Measurements from ENCODE around the gene FAM20B. TPM values are rescaled to one million over a fixed set of nuclear protein-coding genes. Genes with fewer than 3 reads are reported as not detected.

FAM20B gene
- total RNA-seq, 4 donors from 2014 or later: 58.8 to 78.3 (median 76.5) TPM

DNA sequence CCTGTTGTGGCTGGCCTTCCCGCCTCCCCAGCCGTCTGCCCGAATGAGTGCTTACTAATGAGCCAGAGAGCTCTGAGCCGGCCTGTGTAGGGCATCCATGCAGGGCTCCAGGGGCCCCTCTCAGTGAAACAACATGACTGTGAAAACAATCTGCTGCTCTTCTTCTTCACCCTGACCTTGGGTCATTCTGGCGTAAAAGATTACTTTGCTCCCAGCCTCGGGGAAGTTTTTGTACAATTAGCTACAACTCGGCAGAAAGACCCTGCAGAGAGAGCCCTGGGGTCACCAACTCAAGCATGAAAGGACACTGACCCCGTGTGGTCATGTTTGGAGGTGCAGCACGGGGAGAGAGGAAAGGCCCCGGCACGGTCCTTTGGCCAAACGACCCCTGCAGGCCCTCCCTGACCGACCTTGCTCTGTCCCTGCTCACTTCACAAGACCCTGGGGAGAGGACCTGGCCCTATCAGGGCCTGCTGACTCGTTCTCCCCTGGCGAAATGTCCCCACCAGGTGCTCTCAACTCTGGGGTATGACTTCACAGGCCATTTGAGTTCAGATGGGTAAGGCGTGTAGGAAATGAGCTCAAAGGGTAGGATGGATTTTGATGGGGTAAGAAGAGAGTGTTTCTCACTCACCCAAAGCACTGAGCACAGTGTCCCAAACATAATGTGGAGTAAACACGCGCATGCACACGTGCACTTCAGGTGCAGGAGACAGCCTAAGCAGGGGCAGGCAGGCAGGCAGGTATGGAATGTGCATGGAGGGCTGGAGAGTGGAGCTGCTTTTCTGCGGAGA lies 22.9 kb upstream of the FAM20B start:
- H3K36me3 ChIP-seq: no peaks in the 10 kb centered on the region
- no peak for TF ChIP-seq EP300 (IDR thresholded peaks at IDR 0.05)
- TF ChIP-seq, protein P1, sequence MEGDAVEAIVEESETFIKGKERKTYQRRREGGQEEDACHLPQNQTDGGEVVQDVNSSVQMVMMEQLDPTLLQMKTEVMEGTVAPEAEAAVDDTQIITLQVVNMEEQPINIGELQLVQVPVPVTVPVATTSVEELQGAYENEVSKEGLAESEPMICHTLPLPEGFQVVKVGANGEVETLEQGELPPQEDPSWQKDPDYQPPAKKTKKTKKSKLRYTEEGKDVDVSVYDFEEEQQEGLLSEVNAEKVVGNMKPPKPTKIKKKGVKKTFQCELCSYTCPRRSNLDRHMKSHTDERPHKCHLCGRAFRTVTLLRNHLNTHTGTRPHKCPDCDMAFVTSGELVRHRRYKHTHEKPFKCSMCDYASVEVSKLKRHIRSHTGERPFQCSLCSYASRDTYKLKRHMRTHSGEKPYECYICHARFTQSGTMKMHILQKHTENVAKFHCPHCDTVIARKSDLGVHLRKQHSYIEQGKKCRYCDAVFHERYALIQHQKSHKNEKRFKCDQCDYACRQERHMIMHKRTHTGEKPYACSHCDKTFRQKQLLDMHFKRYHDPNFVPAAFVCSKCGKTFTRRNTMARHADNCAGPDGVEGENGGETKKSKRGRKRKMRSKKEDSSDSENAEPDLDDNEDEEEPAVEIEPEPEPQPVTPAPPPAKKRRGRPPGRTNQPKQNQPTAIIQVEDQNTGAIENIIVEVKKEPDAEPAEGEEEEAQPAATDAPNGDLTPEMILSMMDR (IDR thresholded peaks at IDR 0.05): peak; percentile 94 to 98 (median 95)
- 48% methylated on average over 7 to 9 of the region's 20 CpGs for WGBS, 2 donors (ENCODE audit: low coverage in 1 of 2)
- peaks cover 0 to 26% (median 9%) of the 10 kb centered on the region in 3 donors for H3K4me1 ChIP-seq
- peak overlapping the region in 1 of 2 donors; percentile 6 for H3K4me3 ChIP-seq
- no peaks in the 10 kb centered on the region for H3K27me3 ChIP-seq
- peak overlapping the region in 1 of 4 donors; percentile 31 for H3K27ac ChIP-seq
- ATAC-seq: peak; percentile 73
- H3K9me3 ChIP-seq: no peaks in the 10 kb centered on the region

DNA sequence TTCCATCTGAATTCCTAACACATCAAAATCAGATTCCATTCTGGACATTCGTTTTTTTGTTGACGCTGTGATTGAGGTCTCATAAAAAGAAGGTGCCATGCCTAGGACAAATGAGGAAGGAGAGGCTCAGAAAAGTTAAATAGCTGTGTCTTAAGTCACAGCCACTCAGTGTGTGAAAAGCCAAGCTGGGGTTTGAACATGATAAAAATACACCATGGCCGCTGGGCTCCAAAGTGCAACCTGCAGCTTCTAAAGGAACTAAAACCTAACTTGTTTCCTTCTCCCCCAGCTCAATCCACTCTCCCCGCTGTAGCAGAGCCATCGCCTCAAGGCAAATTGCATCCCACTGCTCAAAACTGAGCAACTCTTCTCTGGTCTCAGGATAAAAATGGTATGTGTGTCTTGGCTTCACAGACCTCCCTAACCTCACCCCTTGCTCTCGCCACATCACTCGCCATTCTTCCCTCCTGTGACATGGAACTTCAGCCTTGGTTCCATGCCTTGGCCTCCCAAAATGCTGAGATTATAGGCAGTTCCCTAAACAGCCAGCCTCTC lies 22.1 kb upstream of the FAM20B start:
- TF ChIP-seq POLR2AphosphoS5 (IDR thresholded peaks at IDR 0.05): no peak
- no peak for TF ChIP-seq EP300 (IDR thresholded peaks at IDR 0.05)
- TF ChIP-seq, protein P1 (IDR thresholded peaks at IDR 0.05): no peak
- no peak for TF ChIP-seq POLR2A (IDR thresholded peaks at IDR 0.05)
- H3K9me3 ChIP-seq: no peaks in the 10 kb centered on the region
- no peak overlapping the region for H3K4me3 ChIP-seq
- H3K4me1 ChIP-seq: peaks cover 0 to 29% (median 9%) of the 10 kb centered on the region in 3 donors
- no peak overlapping the region for H3K27ac ChIP-seq
- WGBS, 2 donors (ENCODE audit: low coverage in 1 of 2): 83 to 100% methylated on average over 2 to 7 of the region's 7 CpGs
- H3K27me3 ChIP-seq: no peaks in the 10 kb centered on the region
- no peak for ATAC-seq
- no peaks in the 10 kb centered on the region for H3K36me3 ChIP-seq

- Histone ChIP-seq H3K27ac (no peak overlapping the region), H3K4me1 (peaks cover 0 to 23% (median 8%) of the 10 kb centered on the region in 3 donors), H3K36me3 (no peaks in the 10 kb centered on the region), H3K27me3 (no peaks in the 10 kb centered on the region), H3K4me3 (no peak overlapping the region), H3K9me3 (no peaks in the 10 kb centered on the region)
- no peak for TF ChIP-seq POLR2A (IDR thresholded peaks at IDR 0.05)
- no peak for TF ChIP-seq EP300 (IDR thresholded peaks at IDR 0.05)
- TF ChIP-seq POLR2AphosphoS5 (IDR thresholded peaks at IDR 0.05): no peak
- TF ChIP-seq, protein P1 (IDR thresholded peaks at IDR 0.05): no peak
- WGBS, 2 donors (ENCODE audit: low coverage in 1 of 2): 60 to 85% methylated on average over 3 to 7 of the region's 7 CpGs
- ATAC-seq: no peak
These were observed 18.5 kb upstream of the FAM20B start for GRCh38 chr1:179007233-179007632.

DNA sequence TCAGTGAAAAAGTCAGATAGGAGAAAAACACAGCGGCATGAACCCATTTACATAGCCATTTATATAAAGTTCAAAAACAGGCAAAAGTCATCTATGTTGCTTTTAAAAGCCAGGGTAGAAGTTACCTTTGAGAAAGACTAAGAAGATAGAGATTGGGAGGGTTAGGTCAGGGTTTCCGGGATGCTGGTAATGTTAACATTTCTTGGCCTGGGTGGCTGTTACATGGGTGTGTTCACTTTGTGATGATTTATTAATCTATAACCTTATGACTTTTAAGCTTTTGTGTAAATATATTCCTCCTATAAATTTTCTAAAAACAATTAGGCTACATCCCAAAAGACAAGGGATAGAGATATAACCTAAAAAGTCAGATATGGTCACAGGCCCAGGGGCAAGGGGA lies 15.0 kb upstream of the FAM20B start:
- Histone ChIP-seq H3K4me1 (peaks cover 0 to 13% (median 0%) of the 10 kb centered on the region in 3 donors), H3K9me3 (no peaks in the 10 kb centered on the region), H3K36me3 (no peaks in the 10 kb centered on the region), H3K4me3 (no peak overlapping the region), H3K27me3 (no peaks in the 10 kb centered on the region), H3K27ac (no peak overlapping the region)
- WGBS, 2 donors (ENCODE audit: low coverage in 1 of 2): 76 to 88% methylated on average over 2 of the region's 2 CpGs
- TF ChIP-seq POLR2AphosphoS5 (IDR thresholded peaks at IDR 0.05): no peak
- TF ChIP-seq, protein P1 (IDR thresholded peaks at IDR 0.05): no peak
- no peak for TF ChIP-seq POLR2A (IDR thresholded peaks at IDR 0.05)
- TF ChIP-seq EP300 (IDR thresholded peaks at IDR 0.05): no peak
- no peak for ATAC-seq

DNA sequence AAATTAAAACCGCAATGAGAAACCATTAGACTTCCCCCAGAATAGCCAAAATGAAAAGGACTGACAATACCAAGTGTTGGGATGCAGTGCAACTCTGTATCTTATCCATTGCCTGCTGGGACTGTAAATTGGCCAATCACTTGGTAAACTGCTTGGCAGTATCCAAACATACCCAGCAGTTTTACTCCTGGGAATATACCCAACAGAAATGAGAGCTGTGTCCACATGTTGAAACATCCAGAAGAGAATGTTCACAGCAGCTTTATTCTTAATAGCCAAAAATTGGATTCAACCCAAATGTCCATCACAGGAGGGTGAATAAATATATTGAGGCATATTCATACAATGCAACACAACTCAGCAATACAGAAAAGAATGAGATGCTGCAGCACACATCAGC lies 13.7 kb upstream of the FAM20B start:
- no peak for ATAC-seq
- WGBS, 2 donors (ENCODE audit: low coverage in 1 of 2): 86 to 92% methylated on average over 1 of the region's 1 CpG

More for the DNA sequence above, 13.7 kb upstream of the FAM20B start:
- peaks cover 0 to 22% (median 6%) of the 10 kb centered on the region in 3 donors for H3K4me1 ChIP-seq
- H3K36me3 ChIP-seq: no peaks in the 10 kb centered on the region
- no peak for TF ChIP-seq POLR2A (IDR thresholded peaks at IDR 0.05)
- TF ChIP-seq, protein P1 (IDR thresholded peaks at IDR 0.05): no peak
- no peak for TF ChIP-seq EP300 (IDR thresholded peaks at IDR 0.05)
- no peak for TF ChIP-seq POLR2AphosphoS5 (IDR thresholded peaks at IDR 0.05)
- H3K9me3 ChIP-seq: no peaks in the 10 kb centered on the region
- no peak overlapping the region for H3K4me3 ChIP-seq
- H3K27ac ChIP-seq: no peak overlapping the region
- no peaks in the 10 kb centered on the region for H3K27me3 ChIP-seq
